HT-29 (cell line): ENCODE results near the gene MAPK8IP2. TPM values are rescaled to one million over a fixed set of nuclear protein-coding genes. Genes with fewer than 3 reads are reported as not detected.
A peak's percentile ranks its signal among the peaks of the same experiment; 100 is the strongest.

Source experiments
- DNase-seq: peaks from one replicate; pipeline ENCODE4 v3.0.0-alpha.2; 2015; ENCODE audit warnings: low spot score
- total RNA-seq: library from RNA; depleted of rRNA; stranded (reverse); fragments of >200 nt; shearing (Covaris generic); gene quantifications from 2 replicates; pipeline ENCODE4 v1.2.3, GENCODE V29; 2014; rRNA removed

The MAPK8IP2 gene
- not detected in 2 replicates for total RNA-seq

DNA sequence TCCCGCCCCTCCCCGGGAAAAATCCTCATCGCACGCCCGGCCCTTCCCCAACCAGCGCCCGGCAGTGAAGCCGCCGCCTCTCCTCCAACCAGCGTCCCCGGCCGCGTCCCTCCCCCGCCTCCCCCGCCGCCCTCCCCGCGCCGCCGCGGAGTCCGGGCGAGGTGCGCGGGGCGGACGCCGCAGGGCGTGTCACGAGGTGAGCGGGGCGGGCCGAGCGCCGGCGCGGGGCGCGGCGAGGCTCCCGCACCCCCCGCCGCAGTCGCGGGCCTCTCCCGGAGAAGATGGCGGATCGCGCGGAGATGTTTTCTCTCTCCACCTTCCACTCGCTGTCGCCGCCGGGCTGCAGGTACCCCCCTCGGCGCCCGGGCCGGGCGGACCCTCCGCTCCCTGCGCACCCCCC lies at the start of gene MAPK8IP2:
Gene MAPK8IP2 (plus strand): TSS at position 256 of the 400 bp plus-strand sequence. CDS start 26 bp downstream, at position 282.
- no peak for DNase-seq

GRCh38 chr22:50551160-50551752 lies 49.3 kb upstream of the MAPK8IP2 start:
- no peak for DNase-seq

- no peak for DNase-seq
These were observed 47.3 kb upstream of the MAPK8IP2 start for GRCh38 chr22:50553310-50553709.

GRCh38 chr22:50556703-50557102 lies 43.9 kb upstream of the MAPK8IP2 start:
- DNase-seq: no peak

DNA sequence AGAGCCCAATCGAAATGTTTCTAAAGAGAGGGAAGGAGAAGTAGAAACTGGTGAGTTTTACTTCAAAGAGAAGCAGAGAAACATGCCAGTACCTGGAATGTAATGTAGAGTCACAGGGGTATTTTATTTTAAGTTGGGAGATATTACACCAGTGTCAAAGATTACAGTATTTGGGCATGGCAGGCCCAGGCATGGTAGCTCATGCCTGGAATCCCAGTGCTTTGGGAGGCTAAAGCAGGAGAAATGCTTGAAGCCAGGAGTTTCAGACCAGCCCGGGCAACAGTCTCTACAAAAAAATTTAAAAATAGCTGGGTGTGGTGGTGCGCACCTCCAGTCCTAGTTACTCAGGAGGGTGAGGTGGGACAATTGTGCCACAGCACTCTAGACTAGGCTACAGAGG lies 40.6 kb upstream of the MAPK8IP2 start:
- DNase-seq: no peak

- DNase-seq: no peak
These were observed 38.9 kb upstream of the MAPK8IP2 start for GRCh38 chr22:50561401-50562358.

DNA sequence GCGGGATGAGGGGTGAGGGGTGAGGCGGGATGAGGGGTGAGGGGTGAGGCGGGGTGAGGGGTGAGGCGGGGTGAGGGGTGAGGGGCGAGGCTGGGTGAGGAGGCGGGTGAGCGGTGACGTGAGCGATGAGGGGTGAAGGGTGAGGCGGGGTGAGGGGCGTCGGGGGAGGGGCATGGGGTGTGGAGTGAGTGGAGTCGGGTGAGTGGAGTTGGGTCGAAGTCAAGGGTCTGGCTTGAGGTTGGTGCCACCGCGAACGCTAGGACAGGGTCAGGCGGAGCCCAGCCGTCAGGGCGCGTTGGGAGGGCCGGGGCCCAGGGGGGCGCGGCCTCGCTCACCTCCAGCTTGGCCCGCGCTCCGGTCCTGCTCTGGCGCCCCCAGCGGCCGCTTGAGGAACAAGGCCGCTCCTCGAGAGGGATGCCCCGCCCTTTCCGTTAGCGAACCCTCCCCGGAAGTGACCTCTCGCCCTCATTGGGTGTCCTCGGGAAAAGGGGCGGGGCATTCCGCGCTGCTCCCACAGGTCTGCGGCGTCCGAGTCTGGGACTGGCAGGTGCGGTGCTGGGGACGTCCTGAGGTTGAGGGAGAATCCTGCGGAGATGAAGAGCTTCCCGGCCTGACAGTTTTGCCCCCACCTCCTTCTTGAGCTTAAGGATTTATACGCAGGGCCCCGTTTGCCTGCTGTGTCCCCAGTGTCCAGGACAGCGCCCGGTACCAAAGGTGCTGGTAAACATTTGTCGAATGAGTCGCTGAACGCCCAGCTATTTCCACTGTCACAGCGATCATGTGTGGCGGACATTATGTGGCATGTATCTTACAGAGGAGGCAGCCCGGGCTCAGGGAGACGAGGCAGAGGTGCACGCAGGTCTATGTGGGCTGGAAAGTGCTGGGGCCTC lies 37.8 kb upstream of the MAPK8IP2 start, which contains the start of gene SYCE3:
Gene SYCE3 (minus strand): TSS at position 397 of the 890 bp plus-strand sequence. CDS start 6,514 bp downstream, outside the sequence.
- DNase-seq: peak; percentile 93

DNA sequence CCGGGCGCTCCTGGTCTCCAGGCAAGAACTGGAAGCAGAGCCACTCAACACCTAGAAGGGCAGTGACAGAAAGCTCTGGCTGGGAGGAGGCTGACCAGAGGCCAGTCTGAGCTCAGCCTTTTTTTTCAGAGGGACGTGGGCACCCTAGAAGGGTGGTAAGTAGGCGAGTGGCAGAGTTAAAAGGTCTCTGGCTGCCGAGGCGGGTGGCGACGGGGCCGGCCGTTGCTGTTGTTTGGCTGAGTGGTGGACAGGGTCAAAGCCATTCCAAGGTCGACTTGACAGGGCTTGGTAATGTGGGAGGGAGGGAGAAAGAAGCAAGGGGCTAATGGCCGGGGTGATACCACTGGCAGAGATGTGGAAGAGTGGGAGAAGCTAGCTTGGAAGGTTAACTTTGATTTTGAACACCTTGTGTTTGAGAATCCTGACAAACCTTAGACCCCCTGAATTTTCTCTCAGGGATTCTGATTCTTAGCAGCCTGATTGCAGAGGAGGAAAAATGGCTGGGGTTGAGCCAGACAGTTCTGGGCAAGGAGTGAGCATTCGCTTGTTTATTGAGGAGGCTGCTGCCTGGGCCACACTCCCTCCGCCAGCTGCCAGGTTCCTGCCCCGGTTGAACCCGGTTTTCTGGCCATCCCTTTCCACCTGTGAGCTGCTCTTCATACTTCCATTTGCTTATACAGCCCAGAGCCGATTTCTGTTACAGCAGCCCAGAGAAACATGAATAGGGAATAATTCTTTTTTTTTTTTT lies 37.0 kb upstream of the MAPK8IP2 start:
- no peak for DNase-seq

DNA sequence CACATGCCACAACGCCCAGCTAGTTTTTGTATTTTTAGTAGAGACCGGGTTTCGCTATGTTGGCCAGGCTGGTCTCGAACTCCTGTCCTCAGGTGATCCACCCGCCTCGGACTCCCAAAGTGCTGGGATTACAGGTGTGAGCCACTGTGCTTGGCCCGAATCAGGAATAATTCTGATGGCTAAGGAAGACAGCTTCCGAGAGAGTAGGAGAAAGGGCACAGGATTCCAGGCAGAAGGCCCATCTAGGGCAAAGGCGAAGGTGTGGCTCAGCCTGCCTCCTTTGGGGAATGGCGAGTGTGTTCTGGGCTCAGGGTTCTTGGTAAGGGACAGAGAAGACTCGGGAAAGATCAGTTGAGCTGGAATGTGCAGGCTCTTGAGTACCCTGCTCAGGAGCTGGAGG lies 36.3 kb upstream of the MAPK8IP2 start:
- DNase-seq: no peak

- no peak for DNase-seq
These were observed 32.8 kb upstream of the MAPK8IP2 start for GRCh38 chr22:50567721-50568252.

GRCh38 chr22:50568626-50569025 lies 32.0 kb upstream of the MAPK8IP2 start:
- no peak for DNase-seq

DNA sequence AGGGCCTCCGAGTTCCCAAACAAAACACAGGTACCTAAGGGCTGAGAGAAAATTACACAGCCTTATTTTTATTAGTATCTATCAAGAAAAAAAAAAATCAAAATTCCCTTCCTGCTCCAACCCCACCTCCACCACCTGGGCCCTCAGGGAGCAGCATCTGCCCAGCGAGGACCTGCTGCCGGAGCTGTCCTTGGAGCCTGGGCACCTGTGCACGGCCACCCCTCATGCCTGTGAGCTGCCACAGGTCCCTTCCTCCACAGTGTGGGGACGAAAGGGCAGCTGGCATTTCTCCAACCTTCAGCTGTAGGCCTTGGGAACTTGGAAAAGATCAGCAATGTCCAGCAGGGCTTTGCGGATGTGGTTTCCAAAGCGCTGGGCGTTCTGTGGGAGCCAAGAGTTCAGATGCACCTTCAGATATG lies 31.5 kb upstream of the MAPK8IP2 start:
- peak; percentile 30 for DNase-seq

GRCh38 chr22:50569896-50570535 lies 30.6 kb upstream of the MAPK8IP2 start:
- no peak for DNase-seq

GRCh38 chr22:50570861-50571260 lies 29.7 kb upstream of the MAPK8IP2 start:
- DNase-seq: no peak

DNA sequence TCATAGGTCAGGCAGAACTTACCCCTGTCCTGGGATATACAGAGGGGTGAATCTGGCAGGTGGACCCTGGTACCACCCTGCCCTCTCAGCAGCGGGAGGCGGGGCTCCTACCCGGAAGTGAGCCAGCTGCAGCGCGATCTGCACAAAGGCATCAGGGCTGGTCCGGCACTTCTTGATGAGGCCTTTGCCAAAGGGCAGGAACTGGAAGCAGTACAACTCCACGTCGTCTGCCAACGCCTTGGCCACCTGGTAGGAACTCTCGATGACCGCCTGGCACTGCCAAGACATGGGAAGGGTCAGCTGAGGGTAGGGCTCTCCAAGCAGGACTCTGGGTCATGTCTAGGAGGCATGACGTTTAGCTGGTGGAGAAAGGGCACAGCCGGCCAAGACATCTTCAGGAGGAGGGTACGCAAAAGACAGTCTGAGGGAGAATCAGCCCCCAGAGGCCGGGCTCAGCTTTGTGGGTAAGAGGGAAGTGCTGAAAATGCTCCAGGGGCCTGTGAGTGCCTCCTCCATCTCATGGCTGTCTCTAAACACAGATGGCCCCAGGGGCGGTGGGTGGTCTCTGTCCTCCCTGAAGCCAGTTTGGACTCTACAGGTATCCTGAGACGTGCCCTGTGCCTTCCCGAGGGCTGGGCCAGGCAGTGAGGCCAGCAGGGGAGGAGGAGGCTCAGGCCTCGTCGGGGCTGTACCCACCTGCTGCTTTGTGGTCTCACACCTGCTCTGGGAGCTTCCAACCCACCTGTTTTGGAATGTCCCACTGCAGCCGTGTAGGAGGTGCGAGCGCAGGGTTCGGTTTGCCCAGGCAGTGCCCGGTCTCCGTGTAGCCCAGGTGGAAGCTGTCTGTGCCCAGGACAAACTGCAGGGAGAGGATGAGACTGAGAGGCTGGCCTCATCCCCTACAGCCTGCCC lies 29.1 kb upstream of the MAPK8IP2 start:
- no peak for DNase-seq

GRCh38 chr22:50572965-50573364 lies 27.6 kb upstream of the MAPK8IP2 start:
- DNase-seq: no peak

- no peak for DNase-seq
These were observed 26.9 kb upstream of the MAPK8IP2 start for GRCh38 chr22:50573491-50574382.

DNA sequence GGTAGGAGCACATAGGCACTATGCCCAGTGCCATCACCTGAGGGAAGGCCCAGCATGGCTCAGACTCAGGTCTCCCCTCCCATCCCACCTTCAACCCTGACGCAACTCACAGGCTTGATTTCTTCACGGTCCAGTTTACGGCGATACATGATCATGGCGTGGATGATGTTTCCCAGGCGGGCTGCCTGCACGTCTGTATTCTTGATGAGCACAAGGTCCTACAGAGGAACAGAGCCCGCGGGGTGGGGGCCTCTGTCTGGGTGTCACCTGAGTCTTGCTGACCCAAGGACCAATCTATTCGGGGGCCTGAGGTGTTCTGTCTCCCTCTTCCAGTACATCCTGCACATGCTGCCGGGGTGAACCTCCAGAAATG lies 26.2 kb upstream of the MAPK8IP2 start:
- DNase-seq: no peak
